MM.1S (cell line): ENCODE data around the gene MRM1.

Experiments
- DNase-seq: peaks from one replicate; pipeline ENCODE4 v3.0.0-alpha.2; 2015
- H2AFZ ChIP-seq: fragments of 300-600 bp; sonication (generic); 2 replicates; pipeline ENCODE4 v1.6.0; 2016; ENCODE audit warnings: antibody characterized with exemption, low read length
- H3F3A ChIP-seq: fragments of 300-600 bp; sonication (generic); 2 replicates; pipeline ENCODE4 v1.6.1; 2016; ENCODE audit warnings: mild to moderate bottlenecking, antibody characterized with exemption, low read length, moderate library complexity, mixed read lengths; ENCODE audit not compliant: insufficient read depth
- H3K27ac ChIP-seq: fragments of 300-600 bp; sonication (generic); 2 replicates; pipeline ENCODE4 v1.5.1; 2016; ENCODE audit warnings: mild to moderate bottlenecking, low read length
- H3K27me3 ChIP-seq: fragments of 300-600 bp; sonication (generic); replicated peaks from 2 replicates; pipeline ENCODE4 v1.6.0; 2016; ENCODE audit warnings: low read length; ENCODE audit not compliant: insufficient read depth
- H3K36me3 ChIP-seq: fragments of 300-600 bp; sonication (generic); replicated peaks from 2 replicates; pipeline ENCODE4 v1.6.1; 2016; ENCODE audit warnings: mild to moderate bottlenecking, low read length, mixed read lengths; ENCODE audit not compliant: insufficient read depth
- H3K4me1 ChIP-seq: fragments of 300-600 bp; sonication (generic); 2 replicates; pipeline ENCODE4 v1.6.1; 2016; ENCODE audit warnings: low read length, mixed read lengths
- H3K4me2 ChIP-seq: fragments of 300-600 bp; sonication (generic); 2 replicates; pipeline ENCODE4 v1.6.0; 2016; ENCODE audit warnings: low read depth, low read length
- H3K4me3 ChIP-seq: fragments of 300-600 bp; sonication (generic); 2 replicates; pipeline ENCODE4 v1.5.1; 2016; ENCODE audit warnings: low read length, mixed read lengths
- H3K79me2 ChIP-seq: fragments of 300-600 bp; sonication (generic); 2 replicates; pipeline ENCODE4 v1.6.1; 2016; ENCODE audit warnings: mixed run types, low read length, mixed read lengths
- H3K9ac ChIP-seq: fragments of 300-600 bp; sonication (generic); 2 replicates; pipeline ENCODE4 v1.6.1; 2016; ENCODE audit warnings: low read length, mixed read lengths
- H3K9me2 ChIP-seq: fragments of 300-600 bp; sonication (generic); replicated peaks from 2 replicates; pipeline ENCODE4 v1.6.1; 2016; ENCODE audit warnings: mild to moderate bottlenecking, low read length, mixed read lengths; ENCODE audit not compliant: insufficient read depth
- H3K9me3 ChIP-seq: fragments of 300-600 bp; sonication (generic); replicated peaks from 2 replicates; pipeline ENCODE4 v1.6.1; 2016; ENCODE audit warnings: mild to moderate bottlenecking, low read length, mixed read lengths; ENCODE audit not compliant: insufficient read depth
- H4K20me1 ChIP-seq: fragments of 300-600 bp; sonication (generic); 2 replicates; pipeline ENCODE4 v1.6.1; 2016; ENCODE audit warnings: mild to moderate bottlenecking, low read length, moderate library complexity, mixed read lengths; ENCODE audit not compliant: insufficient read depth
- EZH2 ChIP-seq: fragments of 300-600 bp; sonication (generic); optimal IDR thresholded peaks from 2 replicates; pipeline ENCODE3; 2017; ENCODE audit warnings: low read depth, mild to moderate bottlenecking, antibody characterized with exemption, low read length, mixed read lengths
- EZH2phosphoT487 ChIP-seq: fragments of 300-600 bp; sonication (generic); IDR thresholded peaks from 2 replicates; pipeline ENCODE4 v1.6.1; 2018; ENCODE audit warnings: antibody characterized with exemption, low read length
- TF ChIP-seq, protein P1 (sequence below): fragments of 300-600 bp; sonication (generic); IDR thresholded peaks from 2 replicates; pipeline ENCODE4 v1.5.1; 2016; ENCODE audit warnings: antibody characterized with exemption, low read length, mixed read lengths

MRM1 gene

DNA sequence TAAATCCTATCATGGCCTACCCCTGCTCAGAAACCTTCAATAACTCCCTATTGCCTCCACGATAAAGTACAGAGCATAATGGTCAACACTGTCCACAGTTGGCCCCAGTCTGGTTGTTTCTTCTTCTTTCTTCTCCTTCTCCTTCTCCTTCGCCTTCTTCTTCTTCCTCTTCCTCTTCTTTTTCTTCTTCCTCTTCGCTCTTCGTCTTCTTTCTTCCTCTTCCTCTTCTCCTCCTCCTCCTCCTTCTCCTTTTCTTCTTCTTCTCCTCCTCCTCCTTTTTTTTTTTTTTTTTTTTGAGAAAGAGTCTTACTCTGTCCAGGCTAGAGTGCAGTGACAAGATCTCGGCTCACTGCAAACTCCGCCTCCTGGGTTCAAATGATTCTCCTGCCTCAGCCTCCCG lies 23.8 kb downstream of the MRM1 start:
- Histone ChIP-seq H3K4me1 (no peaks in the 10 kb centered on the region), H2AFZ (no peak overlapping the region), H3K9me2 (no peaks in the 10 kb centered on the region), H4K20me1 (no peaks in the 10 kb centered on the region), H3K27ac (no peak overlapping the region), H3K27me3 (no peaks in the 10 kb centered on the region), H3F3A (no peaks in the 10 kb centered on the region), H3K9me3 (no peaks in the 10 kb centered on the region), H3K4me2 (no peak overlapping the region), H3K4me3 (no peak overlapping the region), H3K79me2 (no peaks in the 10 kb centered on the region), H3K36me3 (no peaks in the 10 kb centered on the region), H3K9ac (no peak overlapping the region)
- TF ChIP-seq, protein P1, sequence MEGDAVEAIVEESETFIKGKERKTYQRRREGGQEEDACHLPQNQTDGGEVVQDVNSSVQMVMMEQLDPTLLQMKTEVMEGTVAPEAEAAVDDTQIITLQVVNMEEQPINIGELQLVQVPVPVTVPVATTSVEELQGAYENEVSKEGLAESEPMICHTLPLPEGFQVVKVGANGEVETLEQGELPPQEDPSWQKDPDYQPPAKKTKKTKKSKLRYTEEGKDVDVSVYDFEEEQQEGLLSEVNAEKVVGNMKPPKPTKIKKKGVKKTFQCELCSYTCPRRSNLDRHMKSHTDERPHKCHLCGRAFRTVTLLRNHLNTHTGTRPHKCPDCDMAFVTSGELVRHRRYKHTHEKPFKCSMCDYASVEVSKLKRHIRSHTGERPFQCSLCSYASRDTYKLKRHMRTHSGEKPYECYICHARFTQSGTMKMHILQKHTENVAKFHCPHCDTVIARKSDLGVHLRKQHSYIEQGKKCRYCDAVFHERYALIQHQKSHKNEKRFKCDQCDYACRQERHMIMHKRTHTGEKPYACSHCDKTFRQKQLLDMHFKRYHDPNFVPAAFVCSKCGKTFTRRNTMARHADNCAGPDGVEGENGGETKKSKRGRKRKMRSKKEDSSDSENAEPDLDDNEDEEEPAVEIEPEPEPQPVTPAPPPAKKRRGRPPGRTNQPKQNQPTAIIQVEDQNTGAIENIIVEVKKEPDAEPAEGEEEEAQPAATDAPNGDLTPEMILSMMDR, result no peak
- TF ChIP-seq EZH2phosphoT487 (no peak), EZH2 (no peak)
- DNase-seq, result no peak

DNA sequence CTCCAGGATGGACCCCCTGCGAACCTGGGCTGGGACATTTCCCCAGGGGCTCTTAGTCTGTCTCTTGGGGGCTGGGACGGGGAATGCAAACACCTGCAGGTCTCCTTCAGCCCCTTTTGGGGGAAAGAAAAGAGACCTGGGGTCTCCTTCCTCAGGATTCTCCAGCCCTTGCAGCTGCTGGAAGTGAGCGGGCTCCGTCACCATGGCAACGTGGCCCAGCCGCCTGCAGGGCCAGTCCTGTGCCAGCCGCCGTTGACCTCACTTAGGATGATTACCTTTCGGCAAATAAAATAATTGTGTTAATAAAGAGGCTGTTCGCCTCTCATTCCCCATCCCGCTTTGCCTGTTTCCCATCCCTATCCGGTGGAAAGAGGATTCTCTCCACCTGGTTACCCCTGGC lies 25.7 kb downstream of the MRM1 start:
- H3K27ac ChIP-seq, result no peak overlapping the region
- H2AFZ ChIP-seq, result no peak overlapping the region
- TF ChIP-seq, protein P1, result no peak
- TF ChIP-seq EZH2phosphoT487, result no peak
- TF ChIP-seq EZH2, result no peak
- no peak for DNase-seq
- no peak overlapping the region for H3K4me3 ChIP-seq
- H3K9ac ChIP-seq, result no peak overlapping the region
- no peaks in the 10 kb centered on the region for H4K20me1 ChIP-seq
- H3K9me2 ChIP-seq, result no peaks in the 10 kb centered on the region
- H3K9me3 ChIP-seq, result no peaks in the 10 kb centered on the region
- peaks cover 13% of the 10 kb centered on the region; the same call in 1 of the 2 replicates for H3K27me3 ChIP-seq
- no peaks in the 10 kb centered on the region for H3K4me1 ChIP-seq
- no peaks in the 10 kb centered on the region for H3K36me3 ChIP-seq
- H3F3A ChIP-seq, result no peaks in the 10 kb centered on the region
- no peaks in the 10 kb centered on the region for H3K79me2 ChIP-seq
- no peak overlapping the region for H3K4me2 ChIP-seq

DNA sequence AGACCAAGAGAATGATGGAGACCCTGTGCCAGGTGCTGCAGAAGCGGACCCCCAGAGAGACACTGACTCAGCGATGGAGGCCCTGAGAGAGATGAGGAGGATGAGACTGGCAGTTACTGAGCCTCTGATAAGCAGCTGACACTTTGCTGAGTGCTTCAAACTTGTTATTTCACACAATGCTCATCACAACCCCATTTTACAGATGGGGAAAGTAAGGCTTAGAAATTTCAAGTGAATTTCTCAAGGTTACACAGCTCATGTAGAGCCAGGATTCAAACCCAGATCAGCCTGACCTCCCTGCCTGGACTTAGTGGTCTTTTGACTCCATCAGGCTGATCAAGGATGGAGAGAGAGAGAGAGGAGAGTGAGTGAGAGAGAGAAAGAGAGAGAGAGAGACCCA lies 27.2 kb downstream of the MRM1 start:
- H3K4me1 ChIP-seq, result no peaks in the 10 kb centered on the region
- H3K79me2 ChIP-seq, result no peaks in the 10 kb centered on the region
- H3K4me2 ChIP-seq, result no peak overlapping the region
- H3K36me3 ChIP-seq, result no peaks in the 10 kb centered on the region
- H3K9ac ChIP-seq, result no peak overlapping the region
- no peak overlapping the region for H3K4me3 ChIP-seq
- H3K9me2 ChIP-seq, result no peaks in the 10 kb centered on the region
- no peaks in the 10 kb centered on the region for H4K20me1 ChIP-seq
- peaks cover 26% of the 10 kb centered on the region for H3K27me3 ChIP-seq
- H3K27ac ChIP-seq, result no peak overlapping the region
- no peak for TF ChIP-seq EZH2phosphoT487
- TF ChIP-seq, protein P1, result no peak
- TF ChIP-seq EZH2, result no peak
- no peak for DNase-seq
- no peaks in the 10 kb centered on the region for H3K9me3 ChIP-seq
- no peak overlapping the region for H2AFZ ChIP-seq
- no peaks in the 10 kb centered on the region for H3F3A ChIP-seq
